Fibroblast of lung (primary cell): ENCODE measurements around the gene VASN. TPM values are rescaled to one million over a fixed set of nuclear protein-coding genes. Genes with fewer than 3 reads are reported as not detected.
"Not testable (repeated sequence)": the region's sequence is repeated elsewhere in the genome, so short reads cannot be mapped to it uniquely, and the experiment has no call there.

Source experiments
- DNase-seq, 2 donors: peaks; one replicate each; pipeline versions ENCODE4 v3.0.0 to v3.0.0-alpha.2; 2010; ENCODE audit warnings: low read depth in 2 of 2
- H2AFZ ChIP-seq: 2 replicates; pipeline ENCODE4 v1.5.1; 2012; ENCODE audit warnings: low read length, control low read depth, inconsistent platforms
- H3K27ac ChIP-seq: 2 replicates; pipeline ENCODE4 v1.5.1; 2011; ENCODE audit warnings: low read length, control low read depth; ENCODE audit not compliant: insufficient read depth
- H3K27me3 ChIP-seq: 2 replicates; pipeline ENCODE4 v1.5.1; 2011; ENCODE audit warnings: mild to moderate bottlenecking, low read length; ENCODE audit not compliant: control insufficient read depth, insufficient read depth
- H3K36me3 ChIP-seq: 2 replicates; pipeline ENCODE4 v1.5.1; 2011; ENCODE audit warnings: low read length; ENCODE audit not compliant: control insufficient read depth, insufficient read depth
- H3K4me1 ChIP-seq: 2 replicates; pipeline ENCODE4 v1.5.1; 2011; ENCODE audit warnings: low read length; ENCODE audit not compliant: control insufficient read depth, insufficient read depth; ENCODE audit errors: extremely low read depth
- H3K4me2 ChIP-seq: 2 replicates; pipeline ENCODE4 v1.5.1; 2011; ENCODE audit warnings: low read length, control low read depth; ENCODE audit not compliant: insufficient read depth; ENCODE audit errors: extremely low read depth
- H3K4me3 ChIP-seq, 4 experiments: fragments of 200-600 bp in 1 of 4; sonication (generic) in 1 of 4; replicated peaks in 1 of 4; 2 replicates each; pipeline ENCODE4 v1.5.1; 2011 to 2016; ENCODE audit warnings: low read length in 4 of 4, low read depth in 3 of 4, mild to moderate bottlenecking in 3 of 4, control low read depth in 2 of 4, inconsistent platforms in 1 of 4, mixed read lengths in 1 of 4; ENCODE audit not compliant: insufficient read depth in 1 of 4; ENCODE audit errors: control extremely low read depth in 1 of 4
- H3K79me2 ChIP-seq: 2 replicates; pipeline ENCODE4 v1.5.1; 2012; ENCODE audit warnings: mild to moderate bottlenecking, low read length, inconsistent platforms; ENCODE audit not compliant: control insufficient read depth, insufficient read depth
- H3K9ac ChIP-seq: 2 replicates; pipeline ENCODE4 v1.5.1; 2011; ENCODE audit warnings: mild to moderate bottlenecking, low read length, control low read depth; ENCODE audit not compliant: insufficient read depth
- H3K9me3 ChIP-seq: 2 replicates; pipeline ENCODE4 v1.5.1; 2012; ENCODE audit warnings: low read depth, low read length; ENCODE audit not compliant: control insufficient read depth, insufficient read depth
- H4K20me1 ChIP-seq: 2 replicates; pipeline ENCODE4 v1.5.1; 2011; ENCODE audit warnings: low read length; ENCODE audit not compliant: control insufficient read depth, insufficient read depth; ENCODE audit errors: extremely low read depth
- CTCF ChIP-seq, 2 donors: IDR thresholded peaks in 1 of 2; conservative IDR thresholded peaks in 1 of 2; 1 replicate in 1 of 2; 2 replicates in 1 of 2; pipeline ENCODE4 v1.5.1; 2011 to 2012; ENCODE audit warnings: low read length in 2 of 2, control low read depth in 1 of 2, inconsistent platforms in 1 of 2, low read depth in 1 of 2, mild to moderate bottlenecking in 1 of 2
- EZH2 ChIP-seq: IDR thresholded peaks from 2 replicates; pipeline ENCODE4 v1.5.1; 2012; ENCODE audit warnings: low read length, control low read depth, mild to moderate bottlenecking; ENCODE audit errors: missing control alignments
- polyA plus RNA-seq, 2 donors: library from polyadenylated mRNA; depleted of rRNA in 1 of 2; stranded (reverse) in 1 of 2; unstranded in 1 of 2; fragments of >200 nt; gene quantifications; 2 replicates each; pipeline ENCODE4 v1.2.1, GENCODE V29; 2011 to 2012; ENCODE audit warnings: missing spikeins in 1 of 2
- total RNA-seq: library from RNA; depleted of rRNA; stranded (reverse); fragments of >200 nt; gene quantifications from 2 replicates; pipeline ENCODE4 v1.2.1, GENCODE V29; 2014

VASN gene
- total and polyA plus RNA-seq, 2 donors (not counting 1 experiment from before 2014, with no cell fraction given): 61.9 to 79.4 TPM

GRCh38 chr16:4392382-4393239 is 21.0 kb downstream of the VASN start:
- DNase-seq: peak; percentile 57 to 85
- Histone ChIP-seq H3K36me3 (peaks cover 8% of the 10 kb centered on the region), H3K27me3 (no peaks in the 10 kb centered on the region), H3K4me3 (no peak overlapping the region), H4K20me1 (no peaks in the 10 kb centered on the region), H3K9ac (peak overlapping the region; percentile 32), H3K9me3 (no peaks in the 10 kb centered on the region), H2AFZ (no peak overlapping the region), H3K4me1 (peaks cover 47% of the 10 kb centered on the region), H3K79me2 (no peaks in the 10 kb centered on the region), H3K27ac (peak overlapping the region; percentile 78), H3K4me2 (no peak overlapping the region)
- no peak for TF ChIP-seq EZH2
- no peak for TF ChIP-seq CTCF (conservative IDR thresholded peaks at IDR 0.05 in 1 of 2, IDR thresholded peaks at IDR 0.05 in 1 of 2; ENCODE audit: low read depth in 1 of 2, low read length in 2 of 2)

GRCh38 chr16:4393240-4393600 is 21.6 kb downstream of the VASN start:
- Histone ChIP-seq H3K4me3 (no peak overlapping the region), H3K9ac (no peak overlapping the region), H3K4me2 (no peak overlapping the region), H3K79me2 (no peaks in the 10 kb centered on the region), H3K27me3 (no peaks in the 10 kb centered on the region), H4K20me1 (no peaks in the 10 kb centered on the region), H3K27ac (peak overlapping the region; percentile 78), H3K9me3 (no peaks in the 10 kb centered on the region), H2AFZ (no peak overlapping the region), H3K4me1 (peaks cover 41% of the 10 kb centered on the region), H3K36me3 (peaks cover 7% of the 10 kb centered on the region)
- DNase-seq: peak in 1 of 2 donors; percentile 54
- TF ChIP-seq EZH2: no peak
- no peak for TF ChIP-seq CTCF (conservative IDR thresholded peaks at IDR 0.05 in 1 of 2, IDR thresholded peaks at IDR 0.05 in 1 of 2; ENCODE audit: low read depth in 1 of 2, low read length in 2 of 2)

GRCh38 chr16:4393850-4394249 is 22.2 kb downstream of the VASN start:
- not testable (repeated sequence) for H3K27ac ChIP-seq, DNase-seq, H3K9me3 ChIP-seq, H3K9ac ChIP-seq, H3K27me3 ChIP-seq, H3K36me3 ChIP-seq, H2AFZ ChIP-seq, H3K4me3 ChIP-seq, H3K4me2 ChIP-seq, H3K79me2 ChIP-seq, H4K20me1 ChIP-seq
- H3K4me1 ChIP-seq: peaks cover 35% of the 10 kb centered on the region
